Fibroblast of pulmonary artery (primary cell): ENCODE data around the gene CYP27C1.

ENCODE experiments used
- DNase-seq: peaks from one replicate; pipeline ENCODE4 v3.0.0-alpha.2; 2010; ENCODE audit warnings: low read depth
- H3K4me3 ChIP-seq: replicated peaks from 2 replicates; pipeline ENCODE4 v1.5.1; 2011; ENCODE audit warnings: low read depth, mild to moderate bottlenecking, control low read depth, low read length, moderate library complexity
- TF ChIP-seq, protein P1 (sequence below): IDR thresholded peaks from 2 replicates; pipeline ENCODE4 v1.5.1; 2011; ENCODE audit warnings: mild to moderate bottlenecking, control low read depth, low read length, inconsistent platforms; ENCODE audit errors: missing control alignments

The CYP27C1 gene

DNA sequence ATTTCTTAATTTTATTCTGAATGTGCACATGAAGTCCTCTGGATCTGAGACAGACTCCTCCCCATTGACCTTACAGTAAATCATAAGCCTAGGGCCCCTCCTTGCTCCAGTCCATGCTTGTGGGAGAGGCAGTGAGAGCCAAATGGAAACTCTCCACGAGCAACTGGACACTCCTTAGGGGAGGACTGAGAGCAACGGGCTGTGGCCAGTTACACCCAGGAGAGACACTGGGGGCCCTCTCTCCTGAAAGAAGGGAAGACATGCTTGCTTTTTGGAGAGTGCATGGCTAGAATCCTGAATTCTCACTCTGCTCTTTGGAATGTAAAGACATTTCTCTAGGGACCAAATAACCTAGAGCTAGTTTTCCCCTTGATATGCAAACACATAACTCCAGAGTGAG lies 64.2 kb downstream of the CYP27C1 start:
- peak; percentile 61 for DNase-seq
- TF ChIP-seq, protein P1, sequence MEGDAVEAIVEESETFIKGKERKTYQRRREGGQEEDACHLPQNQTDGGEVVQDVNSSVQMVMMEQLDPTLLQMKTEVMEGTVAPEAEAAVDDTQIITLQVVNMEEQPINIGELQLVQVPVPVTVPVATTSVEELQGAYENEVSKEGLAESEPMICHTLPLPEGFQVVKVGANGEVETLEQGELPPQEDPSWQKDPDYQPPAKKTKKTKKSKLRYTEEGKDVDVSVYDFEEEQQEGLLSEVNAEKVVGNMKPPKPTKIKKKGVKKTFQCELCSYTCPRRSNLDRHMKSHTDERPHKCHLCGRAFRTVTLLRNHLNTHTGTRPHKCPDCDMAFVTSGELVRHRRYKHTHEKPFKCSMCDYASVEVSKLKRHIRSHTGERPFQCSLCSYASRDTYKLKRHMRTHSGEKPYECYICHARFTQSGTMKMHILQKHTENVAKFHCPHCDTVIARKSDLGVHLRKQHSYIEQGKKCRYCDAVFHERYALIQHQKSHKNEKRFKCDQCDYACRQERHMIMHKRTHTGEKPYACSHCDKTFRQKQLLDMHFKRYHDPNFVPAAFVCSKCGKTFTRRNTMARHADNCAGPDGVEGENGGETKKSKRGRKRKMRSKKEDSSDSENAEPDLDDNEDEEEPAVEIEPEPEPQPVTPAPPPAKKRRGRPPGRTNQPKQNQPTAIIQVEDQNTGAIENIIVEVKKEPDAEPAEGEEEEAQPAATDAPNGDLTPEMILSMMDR, result no peak
- no peak overlapping the region for H3K4me3 ChIP-seq

DNA sequence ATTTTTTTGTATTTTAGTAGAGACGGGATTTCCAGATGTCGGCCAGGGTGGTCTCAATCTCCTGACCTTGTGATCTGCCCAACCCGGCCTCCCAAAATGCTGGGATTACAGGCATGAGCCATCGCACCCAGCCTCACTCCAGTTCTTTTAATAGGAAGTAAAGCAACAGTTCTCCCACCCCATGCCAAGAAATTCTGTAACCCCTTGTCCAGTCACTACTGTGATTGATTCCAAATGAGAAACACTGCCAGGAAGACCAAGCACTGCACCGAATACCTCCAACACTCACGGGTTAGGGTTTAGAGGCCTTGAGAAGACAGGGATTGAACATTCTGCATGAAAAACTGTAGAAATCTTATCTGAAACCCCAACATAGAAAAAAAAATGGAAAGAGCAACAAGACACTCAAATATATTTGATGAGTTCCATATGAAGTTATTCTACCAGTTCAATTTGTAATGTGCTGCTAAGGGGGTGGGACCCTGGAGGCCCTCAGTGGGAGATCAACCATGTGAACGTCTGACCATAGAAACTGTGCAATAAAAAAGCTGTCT lies 65.0 kb downstream of the CYP27C1 start:
- TF ChIP-seq, protein P1, result no peak
- peak; percentile 60 for DNase-seq
- no peak overlapping the region for H3K4me3 ChIP-seq

DNA sequence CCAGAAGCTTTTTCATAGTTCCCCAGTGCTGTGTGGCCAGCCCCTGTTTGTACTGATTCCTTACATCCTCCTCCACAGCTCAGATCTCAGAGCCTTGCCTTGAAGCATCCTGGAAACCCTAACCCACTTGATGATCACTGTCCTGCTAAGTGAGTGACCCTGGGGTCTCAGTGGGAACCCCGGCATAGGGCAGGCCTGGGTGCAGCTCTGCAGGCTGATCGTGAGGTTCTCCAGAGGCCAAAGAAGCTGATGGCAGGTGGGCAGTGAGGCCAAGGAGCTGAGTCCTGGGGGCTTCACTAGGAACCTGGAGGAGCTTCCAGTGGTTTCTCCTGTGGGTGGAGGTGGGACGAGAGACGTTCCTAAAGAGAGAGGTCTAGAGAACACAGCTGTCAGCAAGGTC lies 65.7 kb downstream of the CYP27C1 start:
- H3K4me3 ChIP-seq, result no peak overlapping the region
- TF ChIP-seq, protein P1, result no peak
- DNase-seq, result no peak

DNA sequence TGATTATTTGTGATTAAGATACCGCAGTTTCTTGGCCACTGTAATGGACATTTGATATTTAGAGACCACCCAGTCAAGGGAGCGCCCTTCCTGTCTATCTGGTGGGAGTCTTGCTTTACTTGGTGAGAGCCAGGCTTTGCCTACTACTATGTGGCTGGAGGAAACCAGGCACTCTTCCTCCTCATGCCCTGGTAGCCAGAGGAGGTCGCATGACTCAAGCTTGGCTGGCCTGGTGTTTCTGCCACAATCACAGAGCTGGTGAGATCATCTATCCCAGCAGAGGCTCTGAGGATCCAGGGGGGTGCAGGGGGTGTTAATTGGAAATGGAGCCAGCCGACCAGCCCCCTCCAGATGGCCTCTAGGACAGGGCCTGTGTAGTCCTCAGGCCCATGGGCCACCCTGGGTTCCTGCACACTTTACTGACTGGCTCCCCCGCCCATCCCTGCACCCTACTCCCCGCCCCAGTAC lies 66.4 kb downstream of the CYP27C1 start:
- TF ChIP-seq, protein P1, result no peak
- peak; percentile 80 for DNase-seq
- no peak overlapping the region for H3K4me3 ChIP-seq

DNA sequence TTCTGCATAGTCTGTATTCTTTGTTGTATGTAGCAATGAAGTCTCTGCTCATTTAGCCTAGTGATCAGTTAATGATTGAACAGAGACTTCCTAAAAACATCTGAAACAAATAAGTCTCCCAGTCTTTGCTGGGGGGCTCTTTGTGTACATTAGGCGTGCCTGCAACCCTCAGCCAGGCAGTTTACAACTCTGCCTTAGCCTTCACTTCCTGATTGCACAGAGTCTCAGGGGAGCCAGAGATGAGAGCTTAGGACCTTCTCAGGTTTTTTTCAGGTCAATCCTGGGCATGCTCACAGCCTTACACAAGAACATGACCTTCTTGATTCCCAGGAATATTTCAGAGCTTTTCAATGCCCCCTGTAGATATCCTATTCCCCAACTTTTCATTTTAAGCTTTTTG lies 69.1 kb downstream of the CYP27C1 start:
- no peak overlapping the region for H3K4me3 ChIP-seq
- TF ChIP-seq, protein P1, result no peak
- no peak for DNase-seq

DNA sequence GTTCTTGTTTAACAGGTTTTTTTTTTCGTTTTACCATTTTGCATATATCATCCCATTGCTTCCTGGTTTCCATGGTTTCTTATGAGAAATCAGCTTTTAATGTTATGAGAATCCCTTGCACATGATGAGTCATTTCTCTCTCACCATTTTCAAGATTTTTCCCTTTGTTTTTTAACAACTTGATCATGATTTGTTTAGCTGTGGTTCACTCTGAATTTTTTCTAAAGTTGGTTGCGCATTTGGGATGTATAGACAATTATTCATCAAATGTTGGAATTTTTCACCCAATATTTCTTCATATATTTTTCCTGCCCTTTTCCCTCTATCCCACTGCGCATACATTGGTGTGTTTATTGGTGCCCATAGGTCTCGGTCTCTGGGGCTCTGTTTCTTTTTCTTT lies 70.7 kb downstream of the CYP27C1 start:
- TF ChIP-seq, protein P1, result no peak
- peak; percentile 90 for DNase-seq
- no peak overlapping the region for H3K4me3 ChIP-seq

DNA sequence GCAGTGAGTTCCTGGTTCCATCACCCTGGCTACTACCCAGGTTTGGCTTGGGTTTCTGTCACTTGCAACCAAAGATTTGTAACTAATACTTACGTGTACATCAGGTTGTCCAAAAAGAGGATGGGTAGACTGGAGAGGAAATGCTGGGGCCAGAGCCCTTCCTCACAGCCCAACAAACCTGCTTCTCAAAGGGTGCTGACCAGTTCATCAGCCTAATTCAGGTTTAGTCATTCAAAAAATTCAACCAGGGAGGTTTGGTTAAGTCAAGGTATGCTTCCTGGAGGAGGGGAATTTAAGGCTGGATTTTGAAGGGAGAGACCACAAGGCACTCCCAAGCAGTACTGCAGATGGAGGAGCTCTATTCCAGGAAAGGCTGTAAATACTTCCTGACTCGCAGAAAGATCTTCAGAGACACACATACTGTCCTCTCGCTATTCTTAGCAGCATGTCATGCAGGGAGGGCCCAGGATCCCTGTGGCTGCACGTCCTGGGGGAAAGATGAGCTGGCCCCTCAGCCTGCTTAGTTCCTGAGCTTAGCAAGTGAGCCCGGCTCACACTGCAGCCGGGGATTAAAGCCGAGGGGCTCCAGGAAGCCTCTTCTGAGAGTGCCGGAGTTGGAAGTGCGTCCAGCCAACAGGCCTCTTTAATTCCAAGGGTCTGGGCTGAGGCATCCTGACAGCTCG lies 73.1 kb downstream of the CYP27C1 start:
- no peak overlapping the region for H3K4me3 ChIP-seq
- DNase-seq, result no peak
- TF ChIP-seq, protein P1, result no peak
